Measurements from ENCODE around the gene PTPRH.

The PTPRH gene

DNA sequence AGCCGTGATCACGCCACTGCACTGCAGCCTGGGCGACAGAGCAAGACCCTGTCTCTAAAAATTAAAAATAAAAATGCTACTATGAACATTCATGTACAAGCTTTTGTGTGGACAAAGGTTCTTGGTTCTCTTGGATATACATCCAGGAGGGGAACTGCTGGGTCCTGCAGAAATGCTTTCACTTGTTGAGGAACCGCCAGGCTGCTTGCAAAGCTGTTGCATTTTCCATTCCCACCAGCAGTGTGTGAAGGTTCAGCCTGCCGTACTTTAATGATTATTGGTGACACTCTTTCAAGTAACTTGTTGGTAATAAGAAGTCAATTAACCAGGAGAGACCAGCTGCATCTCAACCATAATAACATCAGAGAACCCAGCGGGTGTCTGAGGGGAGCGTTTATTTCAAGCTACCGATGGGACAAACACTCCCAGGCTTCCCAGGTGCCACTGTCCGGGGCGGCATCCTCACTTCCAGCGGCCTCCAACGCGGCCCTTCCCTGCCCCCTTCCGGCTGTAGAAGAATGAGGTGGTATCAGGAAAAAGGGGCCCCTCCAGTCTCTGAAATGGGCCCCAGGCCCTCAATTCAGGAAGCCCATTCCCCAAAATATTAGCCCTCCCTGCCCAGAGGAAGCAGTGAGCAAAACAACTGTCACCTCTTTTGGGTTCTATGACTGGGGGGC, 76.7 kb downstream of the PTPRH start:
- no peak for DNase-seq (ENCODE audit: low spot score)

DNA sequence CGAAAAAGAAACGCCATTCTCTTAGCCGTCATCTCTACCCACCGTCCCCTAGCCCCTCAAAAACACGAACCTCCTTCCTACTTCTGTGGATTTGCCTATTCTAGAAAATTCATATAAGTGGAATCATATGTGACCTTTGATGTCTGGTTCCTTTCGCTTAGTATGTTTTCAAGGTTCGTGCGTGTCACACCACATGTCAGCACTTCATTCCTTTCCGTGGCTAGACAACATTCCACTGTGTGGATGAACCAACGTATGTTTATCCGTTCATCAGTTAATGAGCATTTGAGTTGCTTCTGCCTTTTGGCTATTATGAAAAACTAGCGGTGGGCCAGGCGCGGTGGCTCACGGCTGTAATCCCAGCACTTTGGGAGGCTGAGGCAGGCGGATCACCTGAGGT, 77.9 kb downstream of the PTPRH start:
- no peak for DNase-seq (ENCODE audit: low spot score)
